Activated naive CD4-positive, alpha-beta T cell treated with anti-CD3 and anti-CD28 coated beads, Interleukin-2, amount 50 U/mL, for 72 hours (primary cell): ENCODE data around the gene GRIPAP1. TPM values are rescaled to one million over a fixed set of nuclear protein-coding genes. Genes with fewer than 3 reads are reported as not detected.

Experiments used
- total RNA-seq, 2 donors: library from RNA; stranded (reverse); gene quantifications; one replicate each; pipeline ENCODE4 v1.2.3, GENCODE V29; 2022

Gene GRIPAP1
- total RNA-seq, 2 donors from 2014 or later: 92.3 to 140 TPM

Other genes with a start within 250 kb of the GRIPAP1 start
- gene GLOD5, start 240.5 kb downstream of the GRIPAP1 start, total RNA-seq: not detected
- gene GATA1, start 215.7 kb downstream of the GRIPAP1 start, total RNA-seq: under 1 TPM in 1 of 2 donors, not detected in 1; 0.25 TPM
- 100 to 1,000 TPM in 1 of 2 donors, 10 to 100 TPM in 1; 77.0 to 189 TPM for gene HDAC6, start 200.2 kb downstream of the GRIPAP1 start, total RNA-seq
- gene ERAS, start 175.8 kb downstream of the GRIPAP1 start, total RNA-seq: under 1 TPM; 0.23 to 0.31 TPM
- gene PCSK1N, start 166.7 kb downstream of the GRIPAP1 start, total RNA-seq: 1 to 10 TPM; 1.0 to 2.7 TPM
- 10 to 100 TPM; 61.4 to 86.4 TPM for gene TIMM17B, start 104.5 kb downstream of the GRIPAP1 start, total RNA-seq
- 10 to 100 TPM; 77.2 to 79.3 TPM for gene PQBP1, start 104.3 kb downstream of the GRIPAP1 start, total RNA-seq
- gene SLC35A2, start 90.6 kb downstream of the GRIPAP1 start, total RNA-seq: 10 to 100 TPM; 18.3 to 22.2 TPM
- gene PIM2, start 83.2 kb downstream of the GRIPAP1 start, total RNA-seq: 100 to 1,000 TPM; 264 to 357 TPM
- gene OTUD5, start 44.7 kb downstream of the GRIPAP1 start, total RNA-seq: 10 to 100 TPM; 76.8 to 82.4 TPM
- gene KCND1, start 30.4 kb downstream of the GRIPAP1 start, total RNA-seq: 10 to 100 TPM in 1 of 2 donors, 1 to 10 TPM in 1; 4.9 to 15.5 TPM
- gene TFE3, start 41.1 kb upstream of the GRIPAP1 start, total RNA-seq: 10 to 100 TPM; 34.8 to 41.8 TPM
- 1 to 10 TPM; 4.5 to 5.7 TPM for gene CCDC120, start 56.7 kb upstream of the GRIPAP1 start, total RNA-seq
- gene PRAF2, start 71.7 kb upstream of the GRIPAP1 start, total RNA-seq: 10 to 100 TPM; 10.9 to 40.9 TPM
- gene WDR45, start 77.6 kb upstream of the GRIPAP1 start, total RNA-seq: 10 to 100 TPM; 24.6 to 57.5 TPM
- 10 to 100 TPM; 15.6 to 24.5 TPM for gene GPKOW, start 121.5 kb upstream of the GRIPAP1 start, total RNA-seq
- gene MAGIX, start 160.5 kb upstream of the GRIPAP1 start, total RNA-seq: 1 to 10 TPM; 1.2 to 3.6 TPM
- gene PLP2, start 169.6 kb upstream of the GRIPAP1 start, total RNA-seq: 100 to 1,000 TPM; 142 to 169 TPM
- 10 to 100 TPM; 22.8 to 27.3 TPM for gene PRICKLE3, start 184.1 kb upstream of the GRIPAP1 start, total RNA-seq
- 10 to 100 TPM; 11.2 to 69.3 TPM for gene SYP, start 197.9 kb upstream of the GRIPAP1 start, total RNA-seq
- gene CACNA1F, start 231.1 kb upstream of the GRIPAP1 start, total RNA-seq: 1 to 10 TPM; 1.7 to 2.6 TPM
- 10 to 100 TPM; 18.3 to 26.4 TPM for gene CCDC22, start 233.2 kb upstream of the GRIPAP1 start, total RNA-seq